ENCODE data around the gene PXDN.
A peak's percentile ranks its signal among the peaks of the same experiment; 100 is the strongest.
"Not testable (repeated sequence)": the region's sequence is repeated elsewhere in the genome, so short reads cannot be mapped to it uniquely, and the experiment has no call there.

Gene PXDN

GRCh38 chr2:1709946-1710560 lies 34.3 kb downstream of the PXDN start:
- peaks cover 15% of the 10 kb centered on the region for H3K4me1 ChIP-seq (ENCODE audit: control insufficient read depth, low read depth, low read length)
- no peak overlapping the region for H2BK15ac ChIP-seq (replicated peaks; ENCODE audit: low read depth)
- no peak overlapping the region for H3K4me3 ChIP-seq (ENCODE audit: low read length)
- H2AK5ac ChIP-seq (ENCODE audit: low read length) = no peak overlapping the region
- H3K56ac ChIP-seq (ENCODE audit: low read length) = no peak overlapping the region
- DNase-seq = no peak
- H3K4ac ChIP-seq (ENCODE audit: low read depth, low read length) = no peak overlapping the region
- no peak overlapping the region for H3K27ac ChIP-seq (ENCODE audit: low read depth, low read length)
- H3K79me1 ChIP-seq (ENCODE audit: low read length) = peaks cover 16% of the 10 kb centered on the region
- peaks cover 25% of the 10 kb centered on the region for H3K79me2 ChIP-seq (ENCODE audit: control insufficient read depth, insufficient read depth, low read length)
- no CpG with 5 or more reads among the region's 15 CpGs for WGBS (ENCODE audit: extremely low coverage, insufficient coverage, low lambda C conversion rate)
- no peak overlapping the region for H2BK5ac ChIP-seq (ENCODE audit: low read length)
- H2BK120ac ChIP-seq (ENCODE audit: low read depth, low read length) = no peak overlapping the region
- no peak overlapping the region for H3K18ac ChIP-seq (ENCODE audit: low read length)
- no peak overlapping the region for H4K8ac ChIP-seq (ENCODE audit: low read depth, low read length)
- no peaks in the 10 kb centered on the region for H3K27me3 ChIP-seq (ENCODE audit: insufficient read depth, low read length, poor library complexity)
- H3K4me2 ChIP-seq (ENCODE audit: low read length) = no peak overlapping the region
- H3K23ac ChIP-seq (ENCODE audit: low read length) = no peak overlapping the region
- H4K5ac ChIP-seq (ENCODE audit: low read length) = no peak overlapping the region
- H3K9ac ChIP-seq (ENCODE audit: low read length) = no peak overlapping the region
- no peaks in the 10 kb centered on the region for H3K36me3 ChIP-seq (ENCODE audit: control insufficient read depth, insufficient read depth, low read length)

- Histone ChIP-seq H3K27ac (ENCODE audit: low read depth, low read length) (peak overlapping the region; percentile 3), H3K36me3 (ENCODE audit: control insufficient read depth, insufficient read depth, low read length) (no peaks in the 10 kb centered on the region), H3K9ac (ENCODE audit: low read length) (no peak overlapping the region), H2BK120ac (ENCODE audit: low read depth, low read length) (no peak overlapping the region), H3K23ac (ENCODE audit: low read length) (no peak overlapping the region), H3K79me2 (ENCODE audit: control insufficient read depth, insufficient read depth, low read length) (peaks cover 23% of the 10 kb centered on the region), H3K4ac (ENCODE audit: low read depth, low read length) (no peak overlapping the region), H3K4me3 (ENCODE audit: low read length) (no peak overlapping the region), H3K4me1 (ENCODE audit: control insufficient read depth, low read depth, low read length) (peaks cover 15% of the 10 kb centered on the region), H3K27me3 (ENCODE audit: insufficient read depth, low read length, poor library complexity) (no peaks in the 10 kb centered on the region), H2BK5ac (ENCODE audit: low read length) (no peak overlapping the region), H3K4me2 (ENCODE audit: low read length) (no peak overlapping the region), H2BK15ac (replicated peaks; ENCODE audit: low read depth) (no peak overlapping the region), H3K56ac (ENCODE audit: low read length) (no peak overlapping the region), H3K18ac (ENCODE audit: low read length) (no peak overlapping the region), H2AK5ac (ENCODE audit: low read length) (no peak overlapping the region), H4K8ac (ENCODE audit: low read depth, low read length) (no peak overlapping the region), H4K5ac (ENCODE audit: low read length) (no peak overlapping the region), H3K79me1 (ENCODE audit: low read length) (peaks cover 14% of the 10 kb centered on the region)
- no CpG with 5 or more reads among the region's 8 CpGs for WGBS (ENCODE audit: extremely low coverage, insufficient coverage, low lambda C conversion rate)
- no peak for DNase-seq
These were observed 35.0 kb downstream of the PXDN start for GRCh38 chr2:1709335-1709605.

GRCh38 chr2:1708476-1709334 lies 35.6 kb downstream of the PXDN start:
- H3K79me2 ChIP-seq (ENCODE audit: control insufficient read depth, insufficient read depth, low read length) = peaks cover 18% of the 10 kb centered on the region

GRCh38 chr2:1707771-1708418 lies 36.4 kb downstream of the PXDN start:
- Histone ChIP-seq H2BK120ac (ENCODE audit: low read depth, low read length) (no peak overlapping the region), H3K4me2 (ENCODE audit: low read length) (peak overlapping the region; percentile 19), H3K4me3 (ENCODE audit: low read length) (no peak overlapping the region), H3K79me1 (ENCODE audit: low read length) (peaks cover 12% of the 10 kb centered on the region), H4K5ac (ENCODE audit: low read length) (no peak overlapping the region), H3K56ac (ENCODE audit: low read length) (peak overlapping the region; percentile 79), H3K79me2 (ENCODE audit: control insufficient read depth, insufficient read depth, low read length) (peaks cover 18% of the 10 kb centered on the region), H2AK5ac (ENCODE audit: low read length) (peak overlapping the region; percentile 48), H4K8ac (ENCODE audit: low read depth, low read length) (no peak overlapping the region), H3K23ac (ENCODE audit: low read length) (no peak overlapping the region), H3K36me3 (ENCODE audit: control insufficient read depth, insufficient read depth, low read length) (no peaks in the 10 kb centered on the region), H2BK15ac (replicated peaks; ENCODE audit: low read depth) (no peak overlapping the region), H3K4ac (ENCODE audit: low read depth, low read length) (peak overlapping the region; percentile 41), H3K9ac (ENCODE audit: low read length) (peak overlapping the region; percentile 56), H3K27me3 (ENCODE audit: insufficient read depth, low read length, poor library complexity) (no peaks in the 10 kb centered on the region), H2BK5ac (ENCODE audit: low read length) (peak overlapping the region; percentile 51), H3K4me1 (ENCODE audit: control insufficient read depth, low read depth, low read length) (peaks cover 15% of the 10 kb centered on the region), H3K18ac (ENCODE audit: low read length) (peak overlapping the region; percentile 29), H3K27ac (ENCODE audit: low read depth, low read length) (peak overlapping the region; percentile 90)
- WGBS (ENCODE audit: extremely low coverage, insufficient coverage, low lambda C conversion rate) = no CpG with 5 or more reads among the region's 21 CpGs
- DNase-seq = peak; percentile 98

More at GRCh38 chr2:1708476-1709334, 35.6 kb downstream of the PXDN start:
- H3K27me3 ChIP-seq (ENCODE audit: insufficient read depth, low read length, poor library complexity) = no peaks in the 10 kb centered on the region
- peak overlapping the region; percentile 56 for H3K9ac ChIP-seq (ENCODE audit: low read length)
- no peak overlapping the region for H2BK5ac ChIP-seq (ENCODE audit: low read length)
- WGBS (ENCODE audit: extremely low coverage, insufficient coverage, low lambda C conversion rate) = no CpG with 5 or more reads among the region's 34 CpGs
- peak overlapping the region; percentile 90 for H3K27ac ChIP-seq (ENCODE audit: low read depth, low read length)
- no peak overlapping the region for H2BK15ac ChIP-seq (replicated peaks; ENCODE audit: low read depth)
- H2AK5ac ChIP-seq (ENCODE audit: low read length) = no peak overlapping the region
- H3K4ac ChIP-seq (ENCODE audit: low read depth, low read length) = peak overlapping the region; percentile 41
- H3K4me3 ChIP-seq (ENCODE audit: low read length) = no peak overlapping the region
- peak overlapping the region; percentile 29 for H3K18ac ChIP-seq (ENCODE audit: low read length)
- DNase-seq = no peak
- H3K23ac ChIP-seq (ENCODE audit: low read length) = peak overlapping the region; percentile 73
- H3K56ac ChIP-seq (ENCODE audit: low read length) = peak overlapping the region; percentile 79
- no peak overlapping the region for H4K8ac ChIP-seq (ENCODE audit: low read depth, low read length)
- no peak overlapping the region for H2BK120ac ChIP-seq (ENCODE audit: low read depth, low read length)
- peaks cover 15% of the 10 kb centered on the region for H3K4me1 ChIP-seq (ENCODE audit: control insufficient read depth, low read depth, low read length)
- no peak overlapping the region for H3K4me2 ChIP-seq (ENCODE audit: low read length)
- H4K5ac ChIP-seq (ENCODE audit: low read length) = no peak overlapping the region
- no peaks in the 10 kb centered on the region for H3K36me3 ChIP-seq (ENCODE audit: control insufficient read depth, insufficient read depth, low read length)
- H3K79me1 ChIP-seq (ENCODE audit: low read length) = peaks cover 12% of the 10 kb centered on the region

GRCh38 chr2:1706089-1706841 lies 38.0 kb downstream of the PXDN start:
- not testable (repeated sequence) for H2AK5ac ChIP-seq (ENCODE audit: low read length); DNase-seq; H2BK120ac ChIP-seq (ENCODE audit: low read depth, low read length); H3K23ac ChIP-seq (ENCODE audit: low read length); H2BK5ac ChIP-seq (ENCODE audit: low read length); H2BK15ac ChIP-seq (replicated peaks; ENCODE audit: low read depth); H3K9ac ChIP-seq (ENCODE audit: low read length); H4K5ac ChIP-seq (ENCODE audit: low read length); H3K27me3 ChIP-seq (ENCODE audit: insufficient read depth, low read length, poor library complexity); H3K36me3 ChIP-seq (ENCODE audit: control insufficient read depth, insufficient read depth, low read length); H3K56ac ChIP-seq (ENCODE audit: low read length); H4K8ac ChIP-seq (ENCODE audit: low read depth, low read length); H3K27ac ChIP-seq (ENCODE audit: low read depth, low read length); H3K4me2 ChIP-seq (ENCODE audit: low read length); H3K4ac ChIP-seq (ENCODE audit: low read depth, low read length); H3K18ac ChIP-seq (ENCODE audit: low read length); H3K4me3 ChIP-seq (ENCODE audit: low read length)
- H3K79me2 ChIP-seq (ENCODE audit: control insufficient read depth, insufficient read depth, low read length) = peaks cover 14% of the 10 kb centered on the region
- WGBS (ENCODE audit: extremely low coverage, insufficient coverage, low lambda C conversion rate) = no CpG with 5 or more reads among the region's 15 CpGs
- H3K4me1 ChIP-seq (ENCODE audit: control insufficient read depth, low read depth, low read length) = peaks cover 19% of the 10 kb centered on the region
- H3K79me1 ChIP-seq (ENCODE audit: low read length) = peaks cover 15% of the 10 kb centered on the region

Data from mesendoderm (in vitro differentiated cells).